Right cardiac atrium (tissue), 5 donors: ENCODE measurements around the gene LAPTM5. TPM values are rescaled to one million over a fixed set of nuclear protein-coding genes. Genes with fewer than 3 reads are reported as not detected.

Source experiments
- ATAC-seq, 2 donors: fragments of 200-7000 bp; cut with Tn5 transposase; one replicate each; pipeline versions ENCODE4 v1.8.0 to v1.9.1; 2020; ENCODE audit warnings: moderate library complexity in 2 of 2, mild to moderate bottlenecking in 1 of 2
- DNase-seq, 3 donors: peaks; one replicate each; pipeline ENCODE4 v3.0.0-alpha.2; 2020
- H3K27ac ChIP-seq: one replicate; pipeline ENCODE4 v1.5.1; 2013; ENCODE audit warnings: mild to moderate bottlenecking, low read length, control low read depth, moderate library complexity
- H3K27me3 ChIP-seq: one replicate; pipeline ENCODE4 v1.6.1; 2013; ENCODE audit not compliant: control insufficient read depth, insufficient read depth
- H3K4me1 ChIP-seq: one replicate; pipeline ENCODE4 v1.6.1; 2013; ENCODE audit warnings: low read length; ENCODE audit not compliant: control insufficient read depth, insufficient read depth
- H3K4me3 ChIP-seq: one replicate; pipeline ENCODE4 v1.5.1; 2013; ENCODE audit warnings: low read length, control low read depth
- H3K9me3 ChIP-seq: one replicate; pipeline ENCODE4 v1.6.1; 2013; ENCODE audit warnings: low read length; ENCODE audit not compliant: control insufficient read depth
- WGBS: extraction: QIAGEN DNeasy Blood & Tissue Kit; methylation state at CpG from one replicate; pipeline ENCODE4 v1.1.7; 2013; 5-methylcytosine and 5-hydroxymethylcytosine counted together
- intact Hi-C, 4 donors: fragments of 100-400 bp; cut with DNase I; formaldehyde crosslinking; loops; one replicate each; pipeline versions ENCODE4 v1.11.0 to v1.14.0; 2022 to 2023
- polyA plus RNA-seq: library from polyadenylated mRNA; stranded (reverse); fragments of 200-250 nt; gene quantifications from one replicate; pipeline ENCODE4 v1.2.3, GENCODE V29; 2013
- total RNA-seq, 4 donors: library from RNA; stranded (reverse); fragmentation: NEBNext Ultra II Directional; extraction: Animal tissue kit (Norgen Biotek cat#: 25700); gene quantifications; one replicate each; pipeline ENCODE4 v1.2.1, GENCODE V29; 2021
- donor health status: healthy with polysubstance abuse.
- donor health status: DM: no; HTN: yes; CAD: no.
- donor health status: DM: no; HTN: no; CAD: no.
- donor health status: DM: no; HTN: yes; CAD: no; lungs with severe emphysema.
- donor health status: DM: yes; HTN: yes; CAD: no.

Gene LAPTM5
- total and polyA plus RNA-seq, 5 donors, result 14.4 to 55.1 (median 40.1) TPM

- Histone ChIP-seq H3K9me3 (no peaks in the 10 kb centered on the region), H3K27me3 (no peaks in the 10 kb centered on the region), H3K4me3 (no peak overlapping the region), H3K4me1 (no peaks in the 10 kb centered on the region), H3K27ac (no peak overlapping the region)
- ATAC-seq (no peak), DNase-seq (no peak)
- intact Hi-C loops, result no loop called here
- 87% methylated on average over 16 of the region's 16 CpGs for WGBS
Measured at GRCh38 chr1:30746212-30747032, 11.2 kb downstream of the LAPTM5 start.

- ATAC-seq (no peak), DNase-seq (peak in 1 of 3 donors; percentile 52)
- intact Hi-C loops, result no loop called here
- Histone ChIP-seq H3K4me3 (no peak overlapping the region), H3K27me3 (no peaks in the 10 kb centered on the region), H3K9me3 (no peaks in the 10 kb centered on the region), H3K4me1 (no peaks in the 10 kb centered on the region), H3K27ac (no peak overlapping the region)
- WGBS, result 72% methylated on average over 4 of the region's 4 CpGs
Measured at GRCh38 chr1:30745834-30746208, 11.8 kb downstream of the LAPTM5 start.

- Histone ChIP-seq H3K4me1 (no peaks in the 10 kb centered on the region), H3K4me3 (no peak overlapping the region), H3K27ac (no peak overlapping the region), H3K27me3 (no peaks in the 10 kb centered on the region), H3K9me3 (no peaks in the 10 kb centered on the region)
- ATAC-seq (no peak), DNase-seq (peak in 1 of 3 donors; percentile 35)
- WGBS, result 82% methylated on average over 14 of the region's 14 CpGs
- intact Hi-C loops, result no loop called here
Measured at GRCh38 chr1:30745156-30745833, 12.3 kb downstream of the LAPTM5 start.

- 77% methylated on average over 7 of the region's 7 CpGs for WGBS
- H3K9me3 ChIP-seq, result no peaks in the 10 kb centered on the region
- H3K4me3 ChIP-seq, result no peak overlapping the region
- DNase-seq (peak in 1 of 3 donors; percentile 28), ATAC-seq (no peak)
- H3K27ac ChIP-seq, result no peak overlapping the region
- no peaks in the 10 kb centered on the region for H3K27me3 ChIP-seq
- H3K4me1 ChIP-seq, result no peaks in the 10 kb centered on the region
- intact Hi-C loops, result no loop called here
Measured at GRCh38 chr1:30744060-30744756, 13.4 kb downstream of the LAPTM5 start.

GRCh38 chr1:30743584-30744059 is 14.0 kb downstream of the LAPTM5 start:
- intact Hi-C loops, result no loop called here
- 52% methylated on average over 4 of the region's 4 CpGs for WGBS
- Histone ChIP-seq H3K9me3 (no peaks in the 10 kb centered on the region), H3K27me3 (no peaks in the 10 kb centered on the region), H3K27ac (no peak overlapping the region), H3K4me1 (no peaks in the 10 kb centered on the region), H3K4me3 (no peak overlapping the region)
- DNase-seq, result peak in 1 of 3 donors; percentile 15
- no peak for ATAC-seq

- 94% methylated on average over 3 of the region's 3 CpGs for WGBS
- no peaks in the 10 kb centered on the region for H3K27me3 ChIP-seq
- no peak overlapping the region for H3K4me3 ChIP-seq
- DNase-seq (no peak), ATAC-seq (no peak)
- H3K4me1 ChIP-seq, result no peaks in the 10 kb centered on the region
- no peak overlapping the region for H3K27ac ChIP-seq
- intact Hi-C loops, result no loop called here
- no peaks in the 10 kb centered on the region for H3K9me3 ChIP-seq
Measured at GRCh38 chr1:30742963-30743559, 14.5 kb downstream of the LAPTM5 start.

- no peak overlapping the region for H3K27ac ChIP-seq
- peak in 1 of 3 donors; percentile 30 for DNase-seq
- no peaks in the 10 kb centered on the region for H3K4me1 ChIP-seq
- H3K9me3 ChIP-seq, result no peaks in the 10 kb centered on the region
- no peak for ATAC-seq
- H3K4me3 ChIP-seq, result no peak overlapping the region
- WGBS, result 78% methylated on average over 11 of the region's 11 CpGs
- intact Hi-C loops, result no loop called here
- no peaks in the 10 kb centered on the region for H3K27me3 ChIP-seq
Measured at GRCh38 chr1:30742300-30742962, 15.1 kb downstream of the LAPTM5 start.

GRCh38 chr1:30741239-30741894 is 16.2 kb downstream of the LAPTM5 start:
- no peak for ATAC-seq

GRCh38 chr1:30740251-30741238 is 17.0 kb downstream of the LAPTM5 start:
- intact Hi-C loops, result no loop called here
- no peak overlapping the region for H3K27ac ChIP-seq
- H3K9me3 ChIP-seq, result no peaks in the 10 kb centered on the region
- peak in 1 of 3 donors; percentile 18 for DNase-seq
- no peaks in the 10 kb centered on the region for H3K4me1 ChIP-seq
- no peak for ATAC-seq
- H3K4me3 ChIP-seq, result no peak overlapping the region
- WGBS, result 77% methylated on average over 15 of the region's 15 CpGs
- H3K27me3 ChIP-seq, result no peaks in the 10 kb centered on the region

More at GRCh38 chr1:30741239-30741894, 16.2 kb downstream of the LAPTM5 start:
- DNase-seq, result peak in 1 of 3 donors; percentile 20
- intact Hi-C loops, result no loop called here
- Histone ChIP-seq H3K27ac (no peak overlapping the region), H3K9me3 (no peaks in the 10 kb centered on the region), H3K4me1 (no peaks in the 10 kb centered on the region), H3K27me3 (no peaks in the 10 kb centered on the region), H3K4me3 (no peak overlapping the region)
- 66% methylated on average over 12 of the region's 12 CpGs for WGBS
